Peyer's patch (tissue), 4 donors: Measurements from ENCODE around the gene ASCC3. TPM values are rescaled to one million over a fixed set of nuclear protein-coding genes. Genes with fewer than 3 reads are reported as not detected.

Source experiments
- DNase-seq, 3 donors: peaks; one replicate each; pipeline ENCODE4 v3.0.0-alpha.2; 2017 to 2019
- H3K27ac ChIP-seq, 4 donors: fragments of 200-600 bp; sonication (generic); one replicate each; pipeline ENCODE4 v1.5.1; 2016 to 2019
- H3K27me3 ChIP-seq, 2 donors: fragments of 200-600 bp; sonication (generic); one replicate each; pipeline ENCODE4 v1.5.1; 2019
- H3K36me3 ChIP-seq, 3 donors: fragments of 200-600 bp; sonication (generic); one replicate each; pipeline ENCODE4 v1.5.1; 2016 to 2019
- H3K4me1 ChIP-seq, 4 donors: fragments of 200-600 bp; sonication (generic); one replicate each; pipeline ENCODE4 v1.5.1; 2016 to 2019
- H3K4me3 ChIP-seq, 4 donors: fragments of 200-600 bp; sonication (generic); 1 replicate in 3 of 4; 2 replicates in 1 of 4; pipeline ENCODE4 v1.5.1; 2016 to 2019; ENCODE audit warnings: mild to moderate bottlenecking in 1 of 4
- H3K9me3 ChIP-seq, 4 donors: fragments of 200-600 bp; sonication (generic); one replicate each; pipeline ENCODE4 v1.5.1; 2016 to 2019; ENCODE audit warnings: mild to moderate bottlenecking in 1 of 4
- POLR2A ChIP-seq, 2 donors: fragments of 450-650 bp; IDR thresholded peaks; one replicate each; pipeline ENCODE4 v1.5.1; 2017; ENCODE audit warnings: antibody characterized with exemption in 2 of 2, mild to moderate bottlenecking in 2 of 2, moderate library complexity in 2 of 2
- total RNA-seq, 4 donors: library from RNA; depleted of rRNA; stranded (reverse); fragments of >200 nt; gene quantifications; one replicate each; pipeline ENCODE4 v1.1.0, GENCODE V29; 2016
- TF ChIP-seq, protein P1 (sequence below), 6 experiments: fragments of 450-650 bp in 4 of 6; fragments of 200-600 bp in 2 of 6; sonication (generic) in 1 of 6; IDR thresholded peaks; one replicate each; pipeline ENCODE4 v1.5.1; 2017 to 2019; ENCODE audit warnings: antibody characterized with exemption in 6 of 6, mild to moderate bottlenecking in 3 of 6, moderate library complexity in 1 of 6

ASCC3 gene
- total RNA-seq, 4 donors from 2014 or later: 21.1 to 69.3 (median 40.6) TPM

GRCh38 chr6:100876251-100876650 is 4.9 kb downstream of the ASCC3 start:
- DNase-seq: no peak
- Histone ChIP-seq H3K4me3 (no peak overlapping the region), H3K9me3 (no peaks in the 10 kb centered on the region), H3K36me3 (no peaks in the 10 kb centered on the region), H3K27me3 (no peaks in the 10 kb centered on the region), H3K27ac (no peak overlapping the region), H3K4me1 (peaks cover 0 to 12% (median 6%) of the 10 kb centered on the region in 4 donors)
- no peak for TF ChIP-seq POLR2A (IDR thresholded peaks at IDR 0.05)
- TF ChIP-seq, protein P1, sequence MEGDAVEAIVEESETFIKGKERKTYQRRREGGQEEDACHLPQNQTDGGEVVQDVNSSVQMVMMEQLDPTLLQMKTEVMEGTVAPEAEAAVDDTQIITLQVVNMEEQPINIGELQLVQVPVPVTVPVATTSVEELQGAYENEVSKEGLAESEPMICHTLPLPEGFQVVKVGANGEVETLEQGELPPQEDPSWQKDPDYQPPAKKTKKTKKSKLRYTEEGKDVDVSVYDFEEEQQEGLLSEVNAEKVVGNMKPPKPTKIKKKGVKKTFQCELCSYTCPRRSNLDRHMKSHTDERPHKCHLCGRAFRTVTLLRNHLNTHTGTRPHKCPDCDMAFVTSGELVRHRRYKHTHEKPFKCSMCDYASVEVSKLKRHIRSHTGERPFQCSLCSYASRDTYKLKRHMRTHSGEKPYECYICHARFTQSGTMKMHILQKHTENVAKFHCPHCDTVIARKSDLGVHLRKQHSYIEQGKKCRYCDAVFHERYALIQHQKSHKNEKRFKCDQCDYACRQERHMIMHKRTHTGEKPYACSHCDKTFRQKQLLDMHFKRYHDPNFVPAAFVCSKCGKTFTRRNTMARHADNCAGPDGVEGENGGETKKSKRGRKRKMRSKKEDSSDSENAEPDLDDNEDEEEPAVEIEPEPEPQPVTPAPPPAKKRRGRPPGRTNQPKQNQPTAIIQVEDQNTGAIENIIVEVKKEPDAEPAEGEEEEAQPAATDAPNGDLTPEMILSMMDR (IDR thresholded peaks at IDR 0.05): no peak

- no peaks in the 10 kb centered on the region for H3K9me3 ChIP-seq
- H3K27me3 ChIP-seq: no peaks in the 10 kb centered on the region
- peaks cover 0 to 19% (median 0%) of the 10 kb centered on the region in 3 donors for H3K36me3 ChIP-seq
- H3K4me1 ChIP-seq: no peaks in the 10 kb centered on the region
- no peak overlapping the region for H3K27ac ChIP-seq
- TF ChIP-seq, protein P1 (IDR thresholded peaks at IDR 0.05): no peak
- TF ChIP-seq POLR2A (IDR thresholded peaks at IDR 0.05): no peak
- no peak overlapping the region for H3K4me3 ChIP-seq
- DNase-seq: no peak
Observed at GRCh38 chr6:100865525-100865924, 15.6 kb downstream of the ASCC3 start.

- no peak for DNase-seq
- H3K36me3 ChIP-seq: peaks cover 0 to 23% (median 0%) of the 10 kb centered on the region in 3 donors
- H3K4me1 ChIP-seq: no peaks in the 10 kb centered on the region
- no peak overlapping the region for H3K27ac ChIP-seq
- TF ChIP-seq, protein P1 (IDR thresholded peaks at IDR 0.05): no peak
- TF ChIP-seq POLR2A (IDR thresholded peaks at IDR 0.05): no peak
- H3K4me3 ChIP-seq: no peak overlapping the region
- H3K27me3 ChIP-seq: no peaks in the 10 kb centered on the region
- no peaks in the 10 kb centered on the region for H3K9me3 ChIP-seq
Observed at GRCh38 chr6:100862063-100862462, 19.1 kb downstream of the ASCC3 start.

DNA sequence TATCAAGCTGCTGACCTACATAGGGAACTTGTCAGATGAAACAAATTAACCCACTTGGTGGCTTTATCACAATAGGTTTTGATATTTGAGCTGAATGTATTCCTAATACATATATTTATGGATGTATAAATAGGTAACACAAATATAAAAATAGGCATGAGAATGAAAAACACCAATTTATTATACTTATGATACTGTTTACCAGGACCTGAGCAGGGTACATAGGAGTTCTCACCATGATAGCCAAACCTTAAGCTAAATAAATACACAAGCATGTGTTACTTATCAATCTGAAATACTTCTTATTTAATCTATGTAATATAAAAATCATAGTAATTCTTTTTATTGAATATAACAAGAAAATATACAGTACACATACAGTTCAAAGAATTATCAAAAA is 25.0 kb downstream of the ASCC3 start:
- no peak for DNase-seq
- H3K27me3 ChIP-seq: no peaks in the 10 kb centered on the region
- TF ChIP-seq, protein P1 (IDR thresholded peaks at IDR 0.05): no peak
- no peak for TF ChIP-seq POLR2A (IDR thresholded peaks at IDR 0.05)
- no peaks in the 10 kb centered on the region for H3K9me3 ChIP-seq
- H3K4me1 ChIP-seq: no peaks in the 10 kb centered on the region
- H3K36me3 ChIP-seq: peaks cover 0 to 9% (median 0%) of the 10 kb centered on the region in 3 donors
- no peak overlapping the region for H3K4me3 ChIP-seq
- no peak overlapping the region for H3K27ac ChIP-seq

- TF ChIP-seq, protein P1 (IDR thresholded peaks at IDR 0.05): no peak
- no peak for TF ChIP-seq POLR2A (IDR thresholded peaks at IDR 0.05)
- no peak for DNase-seq
- Histone ChIP-seq H3K27me3 (no peaks in the 10 kb centered on the region), H3K36me3 (peaks cover 0 to 7% (median 4%) of the 10 kb centered on the region in 3 donors), H3K4me3 (no peak overlapping the region), H3K9me3 (no peaks in the 10 kb centered on the region), H3K4me1 (no peaks in the 10 kb centered on the region), H3K27ac (no peak overlapping the region)
Observed at GRCh38 chr6:100851819-100852218, 29.3 kb downstream of the ASCC3 start.

GRCh38 chr6:100850174-100850573 is 31.0 kb downstream of the ASCC3 start:
- Histone ChIP-seq H3K4me1 (no peaks in the 10 kb centered on the region), H3K9me3 (no peaks in the 10 kb centered on the region), H3K36me3 (peaks cover 0 to 7% (median 4%) of the 10 kb centered on the region in 3 donors), H3K4me3 (no peak overlapping the region), H3K27me3 (no peaks in the 10 kb centered on the region), H3K27ac (no peak overlapping the region)
- no peak for TF ChIP-seq POLR2A (IDR thresholded peaks at IDR 0.05)
- TF ChIP-seq, protein P1 (IDR thresholded peaks at IDR 0.05): no peak
- no peak for DNase-seq
